Astrocyte (in vitro differentiated cells and primary cell): Measurements from ENCODE around the gene AUTS2. TPM values are rescaled to one million over a fixed set of nuclear protein-coding genes. Genes with fewer than 3 reads are reported as not detected.

Experiments
- DNase-seq: peaks from one replicate; pipeline ENCODE4 v3.0.0-alpha.2; 2010; ENCODE audit warnings: low read depth
- FAIRE-seq: peaks from 2 replicates; lab custom pipeline; 2011; peaks lifted over from hg19 to GRCh38; lab: Jason Lieb, UNC
- H2AFZ ChIP-seq: 2 replicates; pipeline ENCODE4 v1.6.0; 2012; ENCODE audit warnings: low read depth, low read length, inconsistent platforms
- H3K27ac ChIP-seq: 2 replicates; pipeline ENCODE4 v1.5.1; 2011; ENCODE audit warnings: low read depth, low read length, inconsistent platforms
- H3K27me3 ChIP-seq: 2 replicates; pipeline ENCODE4 v1.6.0; 2011; ENCODE audit warnings: low read length, inconsistent platforms; ENCODE audit not compliant: insufficient read depth
- H3K36me3 ChIP-seq: 2 replicates; pipeline ENCODE4 v1.5.1; 2011; ENCODE audit warnings: low read length, inconsistent platforms; ENCODE audit not compliant: insufficient read depth
- H3K4me1 ChIP-seq: 2 replicates; pipeline ENCODE4 v1.5.1; 2011; ENCODE audit warnings: low read length, inconsistent platforms; ENCODE audit not compliant: insufficient read depth
- H3K4me2 ChIP-seq: 2 replicates; pipeline ENCODE4 v1.6.0; 2012; ENCODE audit warnings: low read length, inconsistent platforms
- H3K4me3 ChIP-seq: 2 replicates; pipeline ENCODE4 v1.5.1; 2011; ENCODE audit warnings: low read depth, mild to moderate bottlenecking, low read length, inconsistent platforms; ENCODE audit not compliant: insufficient read depth
- H3K79me2 ChIP-seq: 2 replicates; pipeline ENCODE4 v1.6.0; 2012; ENCODE audit warnings: mild to moderate bottlenecking, low read length, inconsistent platforms; ENCODE audit not compliant: insufficient read depth
- H3K9ac ChIP-seq: 2 replicates; pipeline ENCODE4 v1.6.0; 2012; ENCODE audit warnings: mild to moderate bottlenecking, low read length, inconsistent platforms
- H3K9me3 ChIP-seq: 2 replicates; pipeline ENCODE4 v1.5.1; 2012; ENCODE audit warnings: low read depth, mild to moderate bottlenecking, low read length, inconsistent platforms; ENCODE audit not compliant: insufficient read depth
- H4K20me1 ChIP-seq: 2 replicates; pipeline ENCODE4 v1.6.0; 2012; ENCODE audit warnings: low read length, inconsistent platforms; ENCODE audit not compliant: insufficient read depth
- H3K27ac Mint-ChIP-seq: one replicate; pipeline ENCODE4 v1.8.0; 2021; ENCODE audit warnings: mild to moderate bottlenecking, mixed read lengths; ENCODE audit not compliant: unreplicated experiment
- H3K27me3 Mint-ChIP-seq: one replicate; pipeline ENCODE4 v1.8.0; 2021; ENCODE audit warnings: low read depth, mixed read lengths; ENCODE audit not compliant: unreplicated experiment
- H3K36me3 Mint-ChIP-seq: one replicate; pipeline ENCODE4 v1.8.0; 2021; ENCODE audit warnings: low read depth, mixed read lengths; ENCODE audit not compliant: unreplicated experiment
- H3K4me1 Mint-ChIP-seq: one replicate; pipeline ENCODE4 v1.8.0; 2021; ENCODE audit warnings: low read depth, mixed read lengths; ENCODE audit not compliant: unreplicated experiment
- H3K4me3 Mint-ChIP-seq: one replicate; pipeline ENCODE4 v1.8.0; 2021; ENCODE audit warnings: mild to moderate bottlenecking, moderate library complexity, mixed read lengths; ENCODE audit not compliant: unreplicated experiment
- H3K9me3 Mint-ChIP-seq: one replicate; pipeline ENCODE4 v1.8.0; 2021; ENCODE audit warnings: mild to moderate bottlenecking, mixed read lengths; ENCODE audit not compliant: unreplicated experiment
- EZH2 ChIP-seq: IDR thresholded peaks from 2 replicates; pipeline ENCODE4 v1.6.1; 2012; ENCODE audit warnings: mild to moderate bottlenecking, low read length, inconsistent platforms; ENCODE audit not compliant: insufficient read depth
- total RNA-seq: library from RNA; stranded (reverse); gene quantifications from 2 replicates; pipeline ENCODE4 v1.2.1, GENCODE V29; 2021
- TF ChIP-seq, protein P1 (sequence below): IDR thresholded peaks from 2 replicates; pipeline ENCODE4 v1.5.1; 2011; ENCODE audit warnings: low read depth, mild to moderate bottlenecking, inconsistent platforms, low read length, moderate library complexity; ENCODE audit not compliant: insufficient read depth

AUTS2 gene
- total RNA-seq, 1 donor from 2014 or later: 73.2 TPM

DNA sequence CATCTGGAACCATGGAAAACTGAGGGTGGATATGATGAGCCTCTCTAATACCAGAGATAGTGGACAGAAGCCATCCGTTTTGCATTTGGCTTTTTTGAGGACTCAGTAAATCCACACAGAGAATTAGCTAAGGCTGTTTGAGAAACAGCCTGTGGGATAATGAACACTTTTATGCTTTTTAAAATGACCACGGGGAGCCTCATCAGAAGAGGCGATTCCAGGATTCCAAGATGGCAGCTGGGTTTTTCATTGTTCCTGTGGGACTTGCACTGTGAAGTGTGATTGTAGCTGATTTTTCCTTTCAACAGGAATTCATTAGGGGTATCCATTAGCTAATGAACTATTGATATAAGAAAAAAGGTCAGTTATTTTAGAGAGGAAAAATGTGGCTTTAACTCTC lies 353.2 kb downstream of the AUTS2 start:
- H3K27me3 ChIP-seq: no peaks in the 10 kb centered on the region
- no peaks in the 10 kb centered on the region for H3K4me1 Mint-ChIP-seq
- H3K4me1 ChIP-seq: no peaks in the 10 kb centered on the region
- no peak overlapping the region for H3K4me2 ChIP-seq
- no peaks in the 10 kb centered on the region for H3K9me3 ChIP-seq
- no peak overlapping the region for H2AFZ ChIP-seq
- H4K20me1 ChIP-seq: peaks cover 10% of the 10 kb centered on the region
- FAIRE-seq (no peak), DNase-seq (no peak)
- TF ChIP-seq, protein P1, sequence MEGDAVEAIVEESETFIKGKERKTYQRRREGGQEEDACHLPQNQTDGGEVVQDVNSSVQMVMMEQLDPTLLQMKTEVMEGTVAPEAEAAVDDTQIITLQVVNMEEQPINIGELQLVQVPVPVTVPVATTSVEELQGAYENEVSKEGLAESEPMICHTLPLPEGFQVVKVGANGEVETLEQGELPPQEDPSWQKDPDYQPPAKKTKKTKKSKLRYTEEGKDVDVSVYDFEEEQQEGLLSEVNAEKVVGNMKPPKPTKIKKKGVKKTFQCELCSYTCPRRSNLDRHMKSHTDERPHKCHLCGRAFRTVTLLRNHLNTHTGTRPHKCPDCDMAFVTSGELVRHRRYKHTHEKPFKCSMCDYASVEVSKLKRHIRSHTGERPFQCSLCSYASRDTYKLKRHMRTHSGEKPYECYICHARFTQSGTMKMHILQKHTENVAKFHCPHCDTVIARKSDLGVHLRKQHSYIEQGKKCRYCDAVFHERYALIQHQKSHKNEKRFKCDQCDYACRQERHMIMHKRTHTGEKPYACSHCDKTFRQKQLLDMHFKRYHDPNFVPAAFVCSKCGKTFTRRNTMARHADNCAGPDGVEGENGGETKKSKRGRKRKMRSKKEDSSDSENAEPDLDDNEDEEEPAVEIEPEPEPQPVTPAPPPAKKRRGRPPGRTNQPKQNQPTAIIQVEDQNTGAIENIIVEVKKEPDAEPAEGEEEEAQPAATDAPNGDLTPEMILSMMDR: no peak
- no peak for TF ChIP-seq EZH2
- no peak overlapping the region for H3K9ac ChIP-seq
- H3K36me3 Mint-ChIP-seq: no peaks in the 10 kb centered on the region
- H3K27ac ChIP-seq: no peak overlapping the region
- no peaks in the 10 kb centered on the region for H3K79me2 ChIP-seq
- no peak overlapping the region for H3K4me3 Mint-ChIP-seq
- H3K4me3 ChIP-seq: no peak overlapping the region
- H3K36me3 ChIP-seq: no peaks in the 10 kb centered on the region
- no peak overlapping the region for H3K27ac Mint-ChIP-seq
- no peaks in the 10 kb centered on the region for H3K9me3 Mint-ChIP-seq
- no peaks in the 10 kb centered on the region for H3K27me3 Mint-ChIP-seq

DNA sequence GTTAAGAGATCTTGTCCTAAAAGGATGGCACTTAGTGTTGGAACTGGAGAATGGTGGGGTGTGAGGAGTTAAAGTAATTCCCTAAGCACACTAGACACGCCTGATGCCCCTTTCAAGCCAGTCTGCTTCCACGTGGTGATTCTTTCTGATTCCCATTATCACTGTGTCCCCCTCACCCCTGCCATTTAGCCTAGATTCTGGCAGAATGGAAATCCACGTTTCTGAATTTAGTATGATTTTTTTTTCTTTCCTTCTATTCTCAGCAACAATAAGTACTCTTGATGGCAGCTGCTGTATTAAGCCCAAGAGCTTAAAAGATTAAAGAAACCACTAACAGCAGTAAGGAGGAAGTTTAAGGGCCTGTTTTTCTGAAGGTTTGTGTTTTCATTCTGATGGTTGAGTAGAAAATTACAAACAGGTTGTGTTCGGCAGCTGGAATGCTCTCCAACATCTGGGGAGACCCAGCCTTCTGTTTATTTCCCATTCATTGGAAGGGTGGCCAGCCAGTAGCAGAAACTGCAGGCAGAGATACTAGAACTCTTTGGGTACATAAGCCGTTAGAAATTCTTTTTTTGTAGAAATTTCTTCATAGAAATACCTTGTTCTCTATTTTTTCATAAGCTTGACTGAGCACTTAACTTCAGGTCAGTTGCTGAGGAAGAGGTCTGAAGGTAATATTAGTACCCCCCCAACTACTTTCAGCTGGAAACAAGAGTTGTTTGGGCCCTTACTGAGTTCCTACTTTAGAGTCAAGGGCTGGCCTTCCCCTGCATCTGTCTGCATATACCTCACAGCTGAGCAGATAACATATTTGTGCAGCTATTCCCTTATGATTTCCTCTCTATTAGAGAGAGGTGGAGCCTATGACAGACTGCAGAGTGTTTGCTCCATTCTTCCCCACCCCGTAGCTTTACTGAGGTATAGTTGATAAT lies 355.1 kb downstream of the AUTS2 start:
- Mint-ChIP-seq H3K4me3 (no peak overlapping the region), H3K27ac (no peak overlapping the region), H3K9me3 (no peaks in the 10 kb centered on the region), H3K36me3 (no peaks in the 10 kb centered on the region), H3K4me1 (no peaks in the 10 kb centered on the region), H3K27me3 (no peaks in the 10 kb centered on the region)
- Histone ChIP-seq H3K27ac (no peak overlapping the region), H4K20me1 (peaks cover 10% of the 10 kb centered on the region), H3K9ac (no peak overlapping the region), H3K9me3 (no peaks in the 10 kb centered on the region), H2AFZ (no peak overlapping the region), H3K4me3 (no peak overlapping the region), H3K79me2 (no peaks in the 10 kb centered on the region), H3K36me3 (no peaks in the 10 kb centered on the region), H3K27me3 (no peaks in the 10 kb centered on the region), H3K4me1 (no peaks in the 10 kb centered on the region), H3K4me2 (no peak overlapping the region)
- no peak for TF ChIP-seq EZH2
- TF ChIP-seq, protein P1: no peak
- no peak for DNase-seq
- no peak for FAIRE-seq

DNA sequence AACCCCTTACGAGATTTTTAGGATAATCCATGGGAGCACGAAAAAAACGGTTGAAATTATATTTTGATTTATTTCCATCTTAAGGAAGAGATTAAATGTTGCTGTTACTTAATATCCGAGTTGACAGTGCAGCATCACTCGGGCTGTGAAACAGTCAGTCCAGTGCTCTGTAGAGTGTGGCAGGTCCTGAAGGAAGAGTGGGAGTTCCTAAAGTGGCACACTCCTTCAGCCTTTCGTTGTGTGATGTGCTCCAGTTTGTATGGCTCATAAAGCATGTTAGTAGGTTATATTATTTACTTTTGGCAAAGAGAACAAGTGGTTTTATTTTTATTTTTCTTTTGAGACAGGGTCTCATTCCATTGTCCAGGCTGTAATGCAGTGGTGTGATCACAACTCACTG lies 358.3 kb downstream of the AUTS2 start:
- DNase-seq: no peak

More for the DNA sequence above, 358.3 kb downstream of the AUTS2 start:
- H3K9me3 Mint-ChIP-seq: no peaks in the 10 kb centered on the region
- no peak for FAIRE-seq
- Histone ChIP-seq H3K4me1 (no peaks in the 10 kb centered on the region), H3K36me3 (no peaks in the 10 kb centered on the region), H3K9me3 (no peaks in the 10 kb centered on the region), H3K9ac (no peak overlapping the region), H3K27ac (no peak overlapping the region), H2AFZ (no peak overlapping the region), H3K4me2 (no peak overlapping the region), H4K20me1 (peaks cover 16% of the 10 kb centered on the region), H3K27me3 (no peaks in the 10 kb centered on the region), H3K79me2 (no peaks in the 10 kb centered on the region), H3K4me3 (no peak overlapping the region)
- H3K27me3 Mint-ChIP-seq: no peaks in the 10 kb centered on the region
- H3K4me1 Mint-ChIP-seq: no peaks in the 10 kb centered on the region
- H3K36me3 Mint-ChIP-seq: no peaks in the 10 kb centered on the region
- no peak overlapping the region for H3K4me3 Mint-ChIP-seq
- TF ChIP-seq EZH2: no peak
- TF ChIP-seq, protein P1: no peak
- no peak overlapping the region for H3K27ac Mint-ChIP-seq
